GM18951 (cell line): ENCODE results near the gene CMA1.
"Not testable (repeated sequence)": the region's sequence is repeated elsewhere in the genome, so short reads cannot be mapped to it uniquely, and the experiment has no call there.

ENCODE experiments used
- POLR2A ChIP-seq: IDR thresholded peaks from 4 replicates; pipeline ENCODE4 v1.6.1; 2011; ENCODE audit warnings: mild to moderate bottlenecking; ENCODE audit not compliant: insufficient read length, insufficient read depth; ENCODE audit errors: extremely low read depth
- in situ Hi-C: fragments of 300-500 bp; cut with MboI; formaldehyde crosslinking; loops from one replicate; pipeline ENCODE4 v1.12.0; 2022; ENCODE audit warnings: low sequenced_read_pairs, mixed read lengths, inconsistent platforms; ENCODE audit not compliant: unreplicated experiment

CMA1 gene

DNA sequence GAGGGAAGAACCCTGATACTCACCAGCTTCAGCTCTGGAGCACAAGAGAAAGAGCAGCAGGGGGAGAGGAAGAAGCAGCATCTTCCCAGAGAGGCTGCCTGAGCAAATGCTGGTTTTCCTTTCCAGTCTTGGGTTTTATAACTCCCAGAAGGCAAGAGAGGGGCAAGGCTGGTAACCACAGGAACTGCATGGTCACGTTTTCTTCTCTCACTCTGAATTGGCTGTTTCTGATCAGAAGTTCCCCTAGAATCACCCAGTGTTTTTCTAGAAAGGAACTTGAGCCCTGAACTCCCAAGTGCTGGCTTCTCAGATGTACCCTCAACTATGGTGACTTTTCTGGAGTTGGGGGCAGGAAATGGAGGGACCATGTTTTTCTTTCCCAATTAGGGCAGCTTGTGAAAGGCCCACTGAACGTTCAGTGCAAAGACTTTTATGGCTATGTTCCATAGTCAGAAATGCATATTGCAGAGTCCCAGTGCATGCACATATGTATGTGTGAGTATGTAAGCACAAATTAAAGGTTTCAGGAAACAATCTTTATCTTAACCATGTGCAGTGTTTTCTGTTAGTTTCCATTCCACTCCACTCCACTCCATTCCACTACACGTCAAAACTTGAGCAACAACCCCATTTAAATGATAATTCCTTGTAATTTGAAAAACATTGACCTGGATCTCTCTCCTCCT is at the start of gene CMA1:
CMA1 (minus strand) TSS at position 111 of the 686 bp plus-strand sequence; CDS start at position 81, 30 bp downstream.
- in situ Hi-C loops: no loop called here
- TF ChIP-seq POLR2A: no peak

GRCh38 chr14:24556756-24557155 is 48.7 kb upstream of the CMA1 start:
- in situ Hi-C loops: no loop called here
- TF ChIP-seq POLR2A: no peak

- in situ Hi-C loops: not testable (repeated sequence)
These were observed 41.0 kb upstream of the CMA1 start for GRCh38 chr14:24549064-24549463.

- in situ Hi-C loops: no loop called here
- no peak for TF ChIP-seq POLR2A
These were observed 34.4 kb upstream of the CMA1 start for GRCh38 chr14:24542346-24542936.

GRCh38 chr14:24535737-24536136 is 27.7 kb upstream of the CMA1 start:
- no peak for TF ChIP-seq POLR2A

GRCh38 chr14:24534286-24534685 is 26.2 kb upstream of the CMA1 start:
- no peak for TF ChIP-seq POLR2A
- in situ Hi-C loops: no loop called here

More at GRCh38 chr14:24535737-24536136, 27.7 kb upstream of the CMA1 start:
- in situ Hi-C loops: no loop called here

DNA sequence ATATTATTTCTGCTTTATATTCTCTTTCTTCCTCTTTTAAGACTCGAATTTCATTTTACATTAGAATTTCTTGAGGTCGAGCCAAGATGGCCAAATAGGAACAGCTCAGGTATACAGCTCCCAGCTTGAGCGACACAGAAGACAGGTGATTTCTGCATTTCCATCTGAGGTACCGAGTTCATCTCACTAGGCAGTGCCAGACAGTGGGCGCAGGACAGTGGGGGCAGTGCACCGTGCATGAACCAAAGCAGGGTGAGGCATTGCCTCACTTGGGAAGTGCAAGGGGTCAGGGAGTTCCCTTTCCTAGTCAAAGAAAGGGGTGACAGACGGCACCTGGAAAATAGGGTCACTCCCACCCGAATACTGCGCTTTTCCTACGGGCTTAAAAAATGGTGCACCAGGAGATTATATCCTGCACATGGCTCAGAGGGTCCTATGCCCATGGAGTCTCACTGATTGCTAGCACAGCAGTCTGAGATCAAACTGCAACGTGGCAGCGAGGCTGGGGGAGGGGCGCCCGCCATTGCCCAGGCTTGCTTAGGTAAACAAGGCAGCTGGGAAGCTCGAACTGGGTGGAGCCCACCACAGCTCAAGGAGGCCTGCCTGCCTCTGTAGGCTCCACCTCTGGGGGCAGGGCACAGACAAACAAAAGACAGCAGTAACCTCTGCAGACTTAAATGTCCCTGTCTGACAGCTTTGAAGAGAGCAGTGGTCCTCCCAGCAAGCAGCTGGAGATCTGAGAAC is 18.0 kb upstream of the CMA1 start:
- in situ Hi-C loops: not testable (repeated sequence)

GRCh38 chr14:24518851-24519250 is 10.8 kb upstream of the CMA1 start:
- TF ChIP-seq POLR2A: no peak
- in situ Hi-C loops: no loop called here

GRCh38 chr14:24514209-24514608 is 6.1 kb upstream of the CMA1 start:
- TF ChIP-seq POLR2A: no peak
- in situ Hi-C loops: no loop called here

DNA sequence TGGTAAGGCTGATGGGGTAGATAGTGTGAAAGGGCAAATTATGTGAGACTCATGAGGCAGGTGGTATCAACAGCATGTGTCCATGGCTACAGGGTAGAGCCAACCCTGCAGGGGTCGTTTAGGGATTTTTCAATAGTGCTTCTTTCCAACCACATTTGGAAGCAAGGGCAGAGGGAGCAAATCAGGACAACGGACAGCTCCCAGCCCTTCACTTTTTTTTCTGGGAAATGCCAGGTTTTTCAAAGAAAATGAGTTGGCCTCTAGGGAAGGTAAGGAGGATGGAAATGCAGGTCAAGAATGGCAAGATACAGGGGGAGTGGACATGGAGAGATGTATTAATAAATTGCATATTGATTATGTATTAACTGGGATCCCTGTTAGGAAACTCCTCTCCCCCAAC is 4.9 kb upstream of the CMA1 start:
- TF ChIP-seq POLR2A: no peak
- in situ Hi-C loops: no loop called here

DNA sequence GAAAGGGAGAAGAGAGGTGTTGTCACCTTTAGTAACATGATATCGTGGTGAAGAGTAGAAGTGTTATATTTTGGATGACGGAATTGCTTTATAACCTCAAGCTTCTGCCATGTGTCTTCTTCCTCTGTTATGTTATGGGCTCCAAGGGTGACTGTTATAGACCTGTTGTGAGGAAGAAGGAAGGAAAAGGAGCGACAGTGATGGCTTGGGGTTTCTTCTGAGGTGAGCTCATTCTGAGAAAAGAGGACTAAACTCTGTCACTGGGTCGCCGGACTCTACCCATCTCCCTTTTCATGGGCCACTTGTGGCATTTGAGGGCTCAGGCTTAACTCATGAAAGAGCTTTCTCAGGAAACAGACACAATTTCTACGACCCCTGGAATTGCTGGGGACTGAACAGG is 1.6 kb downstream of the CMA1 start:
- in situ Hi-C loops: no loop called here
- no peak for TF ChIP-seq POLR2A

- TF ChIP-seq POLR2A: no peak
- in situ Hi-C loops: no loop called here
These were observed 3.6 kb downstream of the CMA1 start for GRCh38 chr14:24504425-24504950.

- in situ Hi-C loops: not testable (repeated sequence)
These were observed 16.3 kb downstream of the CMA1 start for GRCh38 chr14:24491586-24492408.
